CD4-positive, alpha-beta T cell treated with Interleukin-10 for 1 hour (primary cell): ENCODE results near the gene LILRB2.
"Not testable (repeated sequence)": the region's sequence is repeated elsewhere in the genome, so short reads cannot be mapped to it uniquely, and the experiment has no call there.

ENCODE experiments used
- DNase-seq: peaks from one replicate; pipeline ENCODE4 v3.0.0-alpha.2; 2020

The LILRB2 gene

DNA sequence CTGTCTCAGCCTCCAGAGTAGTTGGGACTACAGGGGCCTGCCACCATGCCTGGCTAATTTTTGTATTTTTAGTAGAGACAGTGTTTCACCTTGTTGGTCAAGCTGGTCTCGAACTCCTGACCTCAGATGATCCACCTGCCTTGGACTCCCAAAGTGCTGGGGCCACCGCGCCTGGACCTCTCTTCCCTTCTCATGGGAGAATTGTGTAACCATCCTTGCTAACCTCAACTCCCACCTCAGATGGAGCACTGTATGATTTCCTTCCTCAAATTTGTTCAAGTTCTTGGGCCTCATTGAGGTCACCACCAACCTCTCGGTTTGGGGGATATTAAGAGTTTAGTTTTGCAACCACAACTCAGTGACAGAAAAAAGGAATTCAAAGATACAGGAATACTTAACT, 21.3 kb upstream of the LILRB2 start:
- DNase-seq, result no peak

DNA sequence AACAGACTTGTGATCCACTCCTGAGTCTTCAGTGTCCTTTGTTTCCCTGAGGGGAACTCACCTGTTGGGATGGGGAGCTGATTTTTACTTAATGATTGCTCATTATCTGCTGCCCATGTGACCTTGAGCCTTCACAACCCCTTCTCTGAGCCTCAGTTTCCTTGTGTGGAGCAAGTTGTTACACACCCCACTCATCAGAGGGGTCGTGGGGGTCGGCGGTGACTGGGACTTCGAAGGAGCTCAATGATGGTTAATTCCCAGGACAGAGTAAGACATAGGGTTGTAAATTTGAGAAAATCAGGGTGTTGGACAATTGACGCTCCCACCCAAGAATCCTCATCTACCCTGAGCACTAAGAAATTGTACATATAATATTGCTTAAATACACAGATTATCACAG, 18.6 kb upstream of the LILRB2 start:
- no peak for DNase-seq

- no peak for DNase-seq
These were observed 18.2 kb upstream of the LILRB2 start for GRCh38 chr19:54299126-54299498.

DNA sequence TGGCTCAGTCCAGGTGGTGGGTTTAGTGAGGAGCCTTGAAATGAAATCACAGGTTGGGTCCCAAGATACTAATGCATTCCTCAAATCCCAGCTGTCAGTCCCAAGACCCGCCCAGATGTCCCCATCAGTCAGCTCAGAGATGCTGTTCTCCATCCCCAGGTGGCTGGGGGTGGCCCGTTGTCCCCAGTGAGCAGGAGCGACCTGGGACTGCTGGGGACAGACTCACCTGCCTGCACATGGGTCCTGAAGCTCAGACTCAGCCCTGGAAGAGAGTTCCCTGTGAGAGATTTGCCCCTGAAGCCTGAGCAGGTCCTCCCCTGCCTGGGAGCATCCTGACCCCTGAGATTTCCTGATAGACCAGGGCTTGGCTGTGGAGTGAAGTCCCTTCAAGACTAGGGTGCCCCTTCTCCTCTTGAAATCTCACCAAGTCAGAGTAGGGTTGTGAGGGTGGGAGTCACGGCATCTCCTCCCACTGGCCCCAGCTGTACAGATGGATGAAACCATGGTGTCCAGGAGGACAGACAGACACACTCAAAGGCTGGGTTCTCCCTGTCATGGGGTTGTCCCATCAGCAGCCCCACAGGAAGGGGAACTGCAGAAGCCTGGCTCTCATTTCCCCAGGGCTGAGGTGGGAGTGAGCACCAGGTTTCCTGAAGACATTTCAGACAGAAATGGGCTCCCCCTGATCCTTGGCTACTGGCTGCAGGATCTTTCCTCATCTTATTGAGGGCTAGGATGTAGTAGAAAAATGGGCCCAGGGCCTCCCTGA, 17.6 kb upstream of the LILRB2 start:
- DNase-seq, result no peak

- DNase-seq, result no peak
These were observed 16.9 kb upstream of the LILRB2 start for GRCh38 chr19:54297759-54298305.

- no peak for DNase-seq
These were observed 13.6 kb upstream of the LILRB2 start for GRCh38 chr19:54294539-54294938.

GRCh38 chr19:54289160-54289559, 8.2 kb upstream of the LILRB2 start:
- not testable (repeated sequence) for DNase-seq

- DNase-seq, result no peak
These were observed 6.5 kb upstream of the LILRB2 start for GRCh38 chr19:54287456-54287855.

GRCh38 chr19:54286283-54286682, 5.4 kb upstream of the LILRB2 start:
- not testable (repeated sequence) for DNase-seq

- not testable (repeated sequence) for DNase-seq
These were observed 4.6 kb upstream of the LILRB2 start for GRCh38 chr19:54285427-54286056.

- DNase-seq, result no peak
These were observed 2.0 kb upstream of the LILRB2 start for GRCh38 chr19:54282686-54283470.

- DNase-seq, result not testable (repeated sequence)
These were observed 792 bp upstream of the LILRB2 start for GRCh38 chr19:54281729-54282075.

DNA sequence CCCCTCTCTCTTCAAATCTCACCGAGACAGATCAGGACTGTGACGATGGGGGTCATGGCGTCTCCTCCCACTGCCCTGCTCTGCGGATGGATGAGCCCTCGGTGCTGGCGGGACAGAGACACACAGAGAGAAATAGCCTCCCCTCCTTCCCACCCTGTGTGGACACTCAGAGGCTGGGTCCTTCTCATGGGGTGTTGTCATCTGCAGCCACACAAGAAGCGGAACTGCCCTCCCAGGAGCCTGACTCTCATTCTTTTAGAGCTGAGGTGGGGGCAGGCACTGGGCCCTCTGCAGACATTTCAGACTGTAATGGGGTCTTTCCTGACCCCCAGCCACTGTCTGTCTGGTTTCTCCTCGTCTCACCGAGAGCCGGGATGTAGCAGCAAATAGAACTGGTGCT, 469 bp downstream of the LILRB2 start:
- DNase-seq, result not testable (repeated sequence)

DNA sequence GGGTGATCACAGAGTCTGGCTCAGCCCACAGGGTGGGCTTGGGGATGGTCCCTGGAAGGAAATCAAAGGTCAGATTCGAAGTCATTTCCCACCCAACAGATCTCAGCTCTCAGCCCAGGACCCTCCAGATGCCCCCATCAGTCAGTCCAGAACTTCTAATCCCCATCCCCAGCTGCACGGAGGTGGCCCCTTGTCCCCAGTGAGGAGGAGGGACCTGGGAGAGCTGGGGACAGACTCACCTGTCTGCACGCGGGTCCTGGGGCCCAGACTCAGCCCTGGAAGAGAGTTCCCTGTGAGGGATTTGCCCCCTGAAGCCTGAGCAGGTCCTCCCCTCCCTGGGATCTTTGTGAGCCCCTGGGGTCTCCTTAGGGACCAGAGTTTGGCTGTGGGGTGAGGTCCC, 885 bp downstream of the LILRB2 start:
- not testable (repeated sequence) for DNase-seq

DNA sequence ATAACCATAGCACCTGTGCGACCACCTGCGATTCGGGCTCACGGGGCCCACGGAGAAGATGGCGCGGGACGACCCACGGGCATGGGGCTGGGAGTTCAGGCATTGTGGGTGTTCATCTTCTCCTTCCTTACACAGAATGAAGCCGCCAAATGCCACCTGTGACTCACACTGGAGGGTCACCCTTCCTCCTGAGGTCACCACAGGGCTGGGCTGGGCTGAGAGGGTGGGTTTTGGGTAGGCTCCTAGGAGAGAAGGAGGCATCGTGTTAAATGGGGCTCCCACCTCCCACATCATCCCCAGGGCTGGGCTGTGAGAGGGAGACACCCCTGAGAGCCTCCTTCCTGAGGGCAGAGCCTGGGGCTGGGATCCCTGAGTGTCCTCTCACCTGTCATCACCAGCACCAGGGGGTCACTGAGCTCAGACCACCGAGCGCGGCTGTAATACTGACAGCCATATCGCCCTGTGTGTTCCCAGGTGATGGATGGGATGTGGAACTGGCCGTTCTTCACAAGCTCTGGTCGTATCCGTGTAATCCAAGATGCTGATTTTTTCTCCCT, 1.4 kb downstream of the LILRB2 start:
- no peak for DNase-seq

- not testable (repeated sequence) for DNase-seq
These were observed 2.2 kb downstream of the LILRB2 start for GRCh38 chr19:54278571-54279195.

- not testable (repeated sequence) for DNase-seq
These were observed 2.9 kb downstream of the LILRB2 start for GRCh38 chr19:54278056-54278455.

DNA sequence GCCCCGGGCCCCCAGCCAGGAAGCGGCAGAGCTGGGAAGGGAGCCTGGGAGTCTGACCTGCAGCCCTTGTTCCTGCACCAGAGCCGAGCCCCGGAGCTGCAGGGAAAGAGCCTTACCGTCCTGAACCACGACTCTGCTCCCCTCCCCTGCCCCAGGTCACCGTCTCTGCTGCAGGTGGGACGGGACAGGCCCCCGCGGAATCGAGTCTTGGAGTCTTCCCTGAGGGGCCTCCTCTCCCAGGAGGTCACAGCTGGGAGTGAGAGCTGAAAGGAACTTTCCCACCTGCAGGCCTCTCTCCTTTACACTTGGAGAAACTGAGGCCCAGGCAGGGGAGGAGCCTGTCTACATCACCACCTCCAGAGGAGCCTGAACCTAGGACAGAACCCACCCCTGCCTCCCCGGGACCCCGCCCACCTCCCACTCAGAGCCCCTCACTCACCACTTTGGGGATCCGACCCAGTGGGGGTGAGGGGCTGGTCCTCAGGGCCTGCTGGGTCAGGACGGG, 3.7 kb downstream of the LILRB2 start:
- not testable (repeated sequence) for DNase-seq

DNA sequence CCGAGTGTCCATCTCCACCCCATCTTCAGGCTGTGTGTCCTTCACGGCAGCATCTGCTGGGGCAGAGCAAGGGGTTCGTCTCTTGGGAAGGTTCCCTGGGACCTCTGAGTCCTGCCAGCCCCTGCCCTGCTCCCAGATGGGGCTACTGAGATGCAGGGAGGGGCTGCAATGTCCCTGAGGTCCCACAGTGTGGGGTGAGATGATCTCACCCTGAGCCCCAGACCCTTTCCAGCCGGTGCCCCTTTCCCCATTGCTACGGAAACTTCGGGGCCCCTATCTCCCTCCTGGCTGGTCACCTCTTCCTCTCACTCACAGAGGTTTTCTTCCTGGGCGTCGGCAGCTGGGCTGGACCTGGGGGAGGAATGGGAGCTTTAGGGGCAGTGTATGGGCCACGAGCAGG, 5.0 kb downstream of the LILRB2 start:
- DNase-seq, result no peak

DNA sequence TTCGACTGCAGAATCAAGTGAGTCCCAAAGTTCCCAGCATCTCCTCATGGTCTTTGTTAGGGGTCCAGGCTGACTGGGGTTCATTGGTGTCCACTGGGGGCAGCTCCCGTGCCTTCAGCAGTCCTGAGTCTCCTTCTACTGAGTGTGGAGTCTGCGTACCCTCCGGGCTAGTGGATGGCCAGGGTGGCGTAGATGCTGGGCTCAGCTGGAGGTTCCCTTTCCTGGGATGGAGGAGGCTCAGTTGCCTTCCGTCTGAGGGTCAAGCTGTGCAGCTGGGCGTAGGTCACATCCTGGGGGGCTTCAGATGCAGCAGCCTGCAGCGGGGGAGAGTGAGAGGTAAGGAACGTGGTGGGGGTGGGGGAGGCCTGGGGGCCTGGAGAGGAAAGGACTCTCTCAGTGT, 6.4 kb downstream of the LILRB2 start:
- not testable (repeated sequence) for DNase-seq

GRCh38 chr19:54273821-54274220, 7.1 kb downstream of the LILRB2 start:
- no peak for DNase-seq

- DNase-seq, result not testable (repeated sequence)
These were observed 8.7 kb downstream of the LILRB2 start for GRCh38 chr19:54272181-54272580.

DNA sequence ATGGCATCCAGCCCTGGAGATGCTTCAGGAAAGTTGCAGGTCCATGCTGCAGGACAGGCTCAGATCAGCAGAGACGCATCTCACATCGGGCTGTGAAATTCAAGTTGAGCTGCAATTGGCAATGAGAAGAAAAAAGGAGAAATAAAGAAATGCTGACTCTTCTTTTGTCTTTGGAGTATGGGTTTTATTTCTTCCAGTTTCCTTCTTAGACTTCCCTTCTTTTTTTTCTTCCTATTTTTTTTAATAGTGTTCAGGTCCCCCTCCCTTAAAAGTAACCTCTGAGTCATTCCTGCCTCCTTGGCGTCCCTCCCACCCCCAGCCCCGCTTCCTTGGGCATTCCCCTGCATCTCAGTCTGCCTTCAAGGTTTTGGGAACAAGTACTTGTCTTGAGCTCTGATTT, 9.3 kb downstream of the LILRB2 start:
- DNase-seq, result not testable (repeated sequence)
